K562 (cell line): ENCODE results near the gene SFXN5. TPM values are rescaled to one million over a fixed set of nuclear protein-coding genes. Genes with fewer than 3 reads are reported as not detected.
A peak's percentile ranks its signal among the peaks of the same experiment; 100 is the strongest.

Source experiments
- ATAC-seq: fragments of 200-7000 bp; cut with Tn5 transposase; 3 replicates; pipeline ENCODE4 v1.9.1; 2020; ENCODE audit warnings: moderate library complexity
- BruUV-seq: library from RNA; stranded (reverse); fragments of 400-500 nt; replicated peaks from 2 replicates; lab custom pipeline; 2021; lab: Mats Ljungman, UMichigan
- CTCF ChIA-PET: fragments of 300-600 bp; formaldehyde crosslinking; extraction: SDS; loops from one replicate; lab custom pipeline; 2021; ENCODE audit warnings: low intra/inter-chr PET ratio; lab: Yijun Ruan, JAX
- POLR2A ChIA-PET: fragments of 300-600, 350-650 bp; sonication (Branson Sonifier 250); formaldehyde crosslinking; extraction: SDS; loops from one replicate; lab custom pipeline; 2021; ENCODE audit warnings: antibody characterized with exemption, inconsistent platforms; lab: Yijun Ruan, JAX
- DNase-seq, 4 experiments: peaks; one replicate each; pipeline versions ENCODE4 v3.0.0 to v3.0.0-alpha.2; 2011 to 2018; ENCODE audit warnings: low spot score in 3 of 4, mixed read lengths in 3 of 4; ENCODE audit errors: extremely low read depth in 1 of 4
- FAIRE-seq: peaks from 2 replicates; lab custom pipeline; 2011; peaks lifted over from hg19 to GRCh38; lab: Jason Lieb, UNC
- H2AFZ ChIP-seq: 2 replicates; pipeline ENCODE4 v1.6.0; 2011; ENCODE audit warnings: low read depth, low read length, control low read depth, inconsistent platforms
- H3K27ac ChIP-seq: fragments of 200-600 bp; 3 replicates; pipeline ENCODE4 v1.8.0; 2011; ENCODE audit warnings: low read depth, mild to moderate bottlenecking, control low read depth, inconsistent platforms, low read length, moderate library complexity, mixed read lengths; ENCODE audit errors: extremely low read depth
- H3K27me3 ChIP-seq, 2 experiments: fragments of 300-600 bp in 1 of 2; 2 replicates in 1 of 2; 3 replicates in 1 of 2; pipeline versions ENCODE4 v1.6.0 to v1.8.0; 2011; ENCODE audit warnings: inconsistent platforms in 2 of 2, low read length in 2 of 2, mild to moderate bottlenecking in 1 of 2, mixed read lengths in 1 of 2, moderate library complexity in 1 of 2; ENCODE audit not compliant: control insufficient read depth in 2 of 2, insufficient read depth in 2 of 2
- H3K36me3 ChIP-seq: fragments of 300-600 bp; 3 replicates; pipeline ENCODE4 v1.8.0; 2011; ENCODE audit warnings: mild to moderate bottlenecking, low read length, inconsistent platforms; ENCODE audit not compliant: control insufficient read depth, insufficient read depth
- H3K4me1 ChIP-seq, 2 experiments: fragments of 200-600 bp in 1 of 2; replicated peaks in 1 of 2; 2 replicates in 1 of 2; 3 replicates in 1 of 2; pipeline versions ENCODE4 v1.5.1 to v1.8.0; 2011; ENCODE audit warnings: inconsistent platforms in 2 of 2, low read length in 2 of 2, mild to moderate bottlenecking in 1 of 2, mixed read lengths in 1 of 2, moderate library complexity in 1 of 2; ENCODE audit not compliant: control insufficient read depth in 2 of 2, insufficient read depth in 2 of 2
- H3K4me2 ChIP-seq: 2 replicates; pipeline ENCODE4 v1.6.1; 2011; ENCODE audit warnings: low read length, control low read depth, inconsistent platforms, mixed read lengths; ENCODE audit not compliant: insufficient read depth
- H3K4me3 ChIP-seq: fragments of 200-600 bp; sonication (generic), shearing (Covaris generic); 2 replicates; pipeline ENCODE4 v1.5.1; 2016; ENCODE audit warnings: control low read depth, inconsistent platforms
- H3K79me2 ChIP-seq: fragments of 200-600 bp; 3 replicates; pipeline ENCODE4 v1.8.0; 2011; ENCODE audit warnings: low read length, inconsistent platforms; ENCODE audit not compliant: control insufficient read depth, insufficient read depth
- H3K9ac ChIP-seq, 2 experiments: 2 replicates each; pipeline versions ENCODE4 v1.6.0 to v1.6.1; 2011; ENCODE audit warnings: low read depth in 2 of 2, low read length in 2 of 2, control low read depth in 1 of 2, inconsistent platforms in 1 of 2, mild to moderate bottlenecking in 1 of 2, mixed read lengths in 1 of 2; ENCODE audit not compliant: insufficient read depth in 1 of 2
- H3K9me1 ChIP-seq: one replicate; pipeline ENCODE4 v1.6.0; 2011; ENCODE audit warnings: inconsistent platforms, mild to moderate bottlenecking, low read length, moderate library complexity; ENCODE audit not compliant: control insufficient read depth, insufficient read depth
- H3K9me3 ChIP-seq: replicated peaks from 2 replicates; pipeline ENCODE4 v1.5.1; 2011; ENCODE audit warnings: low read depth, low read length, inconsistent platforms; ENCODE audit not compliant: control insufficient read depth, insufficient read depth
- H4K20me1 ChIP-seq: replicated peaks from 2 replicates; pipeline ENCODE4 v1.6.1; 2011; ENCODE audit warnings: low read length, inconsistent platforms, mixed read lengths; ENCODE audit not compliant: control insufficient read depth, insufficient read depth
- ATF3 ChIP-seq, 2 experiments: fragments of 450-650 bp in 1 of 2; sonication (generic) in 1 of 2; formaldehyde crosslinking in 1 of 2; IDR thresholded peaks in 1 of 2; conservative IDR thresholded peaks in 1 of 2; 2 replicates each; pipeline versions ENCODE4 v1.6.1 to v1.8.1; 2016 to 2023; ENCODE audit warnings: mild to moderate bottlenecking in 2 of 2, moderate library complexity in 2 of 2, inconsistent platforms in 1 of 2, missing genetic modification reagents in 1 of 2
- HEY1 ChIP-seq: fragments of 250-450 bp; sonication (Bioruptor Pico); IDR thresholded peaks from 2 replicates; pipeline ENCODE4 v1.5.0; 2020; ENCODE audit warnings: mild to moderate bottlenecking, moderate library complexity, borderline replicate concordance
- MEF2A ChIP-seq: IDR thresholded peaks from 2 replicates; pipeline ENCODE4 v1.6.1; 2011; ENCODE audit warnings: low read depth, mild to moderate bottlenecking, low read length, moderate library complexity; ENCODE audit not compliant: control insufficient read depth
- NFATC3 ChIP-seq: fragments of 450-650 bp; IDR thresholded peaks from 2 replicates; pipeline ENCODE4 v1.6.1; 2017; ENCODE audit warnings: mild to moderate bottlenecking
- WGBS: fragments of 100-300 bp; shearing (Covaris generic); methylation state at CpG from one replicate; pipeline ENCODE4 v1.1.6; 2016; ENCODE audit warnings: low coverage, mixed read lengths; ENCODE audit not compliant: insufficient coverage; ENCODE audit errors: missing lambda C conversion rate; 5-methylcytosine and 5-hydroxymethylcytosine counted together
- in situ Hi-C: fragments of 300-500 bp; cut with MboI; formaldehyde crosslinking; loops from 4 replicates; pipeline ENCODE4 v1.15.0; 2018; ENCODE audit warnings: inconsistent platforms, mixed read lengths
- intact Hi-C: fragments of 100-400 bp; cut with micrococcal nuclease; formaldehyde crosslinking; loops from 2 replicates; pipeline ENCODE4 v1.14.2; 2022
- polyA plus RNA-seq, 8 experiments: library from polyadenylated mRNA; depleted of rRNA in 4 of 8; stranded (reverse) in 5 of 8; unstranded in 3 of 8; fragments of >200 nt; fragmentation: Nextera tagmentation in 2 of 8; fragmentation: Illumina TruSeq in 1 of 8; extraction: Ambion mirVana in 2 of 8; extraction: Trizol in 1 of 8; gene quantifications; 2 replicates each; pipeline versions ENCODE4 v1.2.1 to v1.2.3, GENCODE V29; 2011 to 2014; ENCODE audit warnings: inconsistent platforms in 1 of 8, missing spikeins in 1 of 8
- total RNA-seq, 7 experiments: library from RNA; depleted of rRNA in 6 of 7; stranded (reverse); fragments of >200 nt in 6 of 7; fragmentation: Illumina TruSeq in 2 of 7; extraction: Trizol in 2 of 7; gene quantifications; 2 replicates each; pipeline versions ENCODE4 v1.2.1 to v1.2.3, GENCODE V29; 2011 to 2021; ENCODE audit warnings: low replicate concordance in 1 of 7
- TF ChIP-seq, protein P1 (sequence below): fragments of 450-650 bp; IDR thresholded peaks from 2 replicates; pipeline ENCODE4 v1.6.1; 2016; ENCODE audit warnings: low read depth
- TF ChIP-seq, protein P2 (sequence below): fragments of 450-650 bp; IDR thresholded peaks from 2 replicates; pipeline ENCODE4 v1.6.1; 2018; ENCODE audit not compliant: partially characterized antibody

The SFXN5 gene
- total and polyA plus RNA-seq, 9 of the 15 experiments (the other 6 are each of a cell fraction or from before 2014, with no cell fraction given), result 8.3 to 22.6 (median 16.0) TPM

DNA sequence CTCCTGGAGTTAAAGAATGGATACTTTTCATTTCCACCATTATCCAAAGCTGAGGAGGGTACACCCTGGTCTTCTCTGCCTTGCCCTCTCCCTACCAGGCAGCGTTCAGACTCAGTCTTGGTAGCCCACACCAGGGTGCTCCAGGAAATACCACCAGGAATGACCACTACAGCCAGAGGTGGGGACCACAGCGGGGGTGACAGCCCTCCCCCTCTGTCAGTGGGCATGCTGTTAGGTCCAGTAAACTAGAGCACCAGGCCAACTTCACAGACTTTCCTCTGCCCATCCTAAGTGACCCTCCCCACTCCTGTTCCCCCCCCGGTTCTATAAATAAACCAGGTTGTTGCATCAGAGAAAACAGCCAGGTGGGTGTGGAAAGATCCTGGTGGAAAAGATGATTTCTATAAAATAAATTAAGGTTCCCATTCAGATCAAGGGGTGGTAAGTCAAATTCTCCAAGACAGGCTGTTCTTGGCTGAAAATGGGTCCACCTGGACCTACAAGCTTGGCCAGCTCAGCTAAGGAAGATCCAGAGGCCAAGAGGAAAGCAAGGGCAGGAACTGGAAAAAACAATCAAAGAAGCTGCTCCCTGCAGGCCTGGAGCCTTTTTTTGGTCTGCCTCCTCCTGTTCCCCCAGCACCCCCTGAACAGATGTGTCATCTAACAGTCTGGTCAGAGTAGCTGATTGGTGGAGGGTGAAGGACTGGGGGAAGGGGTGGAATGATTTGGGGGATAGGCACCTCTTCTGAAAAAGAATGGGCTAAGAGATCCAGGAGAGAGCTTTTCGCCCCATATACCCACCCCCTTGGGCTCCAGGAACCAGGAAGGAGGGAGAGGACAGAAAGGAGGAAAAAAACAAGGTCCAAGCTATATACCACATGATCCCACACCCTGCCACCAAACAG is 38.9 kb upstream of the SFXN5 start:
- peak; percentile 74 for FAIRE-seq
- 55% methylated on average over 3 of the region's 4 CpGs for WGBS
- Histone ChIP-seq H3K4me2 (peak overlapping the region; percentile 80), H3K9me1 (no peaks in the 10 kb centered on the region), H3K9ac (peak overlapping the region in 1 of 2 experiments; percentile 56; a peak in 1 of 4 replicates), H4K20me1 (peaks cover 16% of the 10 kb centered on the region; the same call in 1 of the 2 replicates), H3K79me2 (peaks cover 26% of the 10 kb centered on the region), H3K4me3 (peak overlapping the region; percentile 61; the same call in 1 of the 2 replicates), H3K27ac (no peak overlapping the region), H2AFZ (no peak overlapping the region), H3K4me1 (peaks cover 14 to 31% of the 10 kb centered on the region in 2 experiments), H3K27me3 (no peaks in the 10 kb centered on the region), H3K36me3 (no peaks in the 10 kb centered on the region), H3K9me3 (no peaks in the 10 kb centered on the region)
- ChIA-PET CTCF (no interaction called here), POLR2A (interaction anchor here (0.7 to 1.2 kb wide), 8 partner anchors 10 to 125 kb away, joined by 3 to 4 read pairs (median 3); partner anchors contain the start of gene SFXN5)
- no TSS peak for BruUV-seq
- DNase-seq, result peak in 2 of 4 experiments; percentile 23 to 33
- ATAC-seq, result no peak
- intact Hi-C loops, result no loop called here
- in situ Hi-C loops, result no loop called here
- TF ChIP-seq, protein P1, sequence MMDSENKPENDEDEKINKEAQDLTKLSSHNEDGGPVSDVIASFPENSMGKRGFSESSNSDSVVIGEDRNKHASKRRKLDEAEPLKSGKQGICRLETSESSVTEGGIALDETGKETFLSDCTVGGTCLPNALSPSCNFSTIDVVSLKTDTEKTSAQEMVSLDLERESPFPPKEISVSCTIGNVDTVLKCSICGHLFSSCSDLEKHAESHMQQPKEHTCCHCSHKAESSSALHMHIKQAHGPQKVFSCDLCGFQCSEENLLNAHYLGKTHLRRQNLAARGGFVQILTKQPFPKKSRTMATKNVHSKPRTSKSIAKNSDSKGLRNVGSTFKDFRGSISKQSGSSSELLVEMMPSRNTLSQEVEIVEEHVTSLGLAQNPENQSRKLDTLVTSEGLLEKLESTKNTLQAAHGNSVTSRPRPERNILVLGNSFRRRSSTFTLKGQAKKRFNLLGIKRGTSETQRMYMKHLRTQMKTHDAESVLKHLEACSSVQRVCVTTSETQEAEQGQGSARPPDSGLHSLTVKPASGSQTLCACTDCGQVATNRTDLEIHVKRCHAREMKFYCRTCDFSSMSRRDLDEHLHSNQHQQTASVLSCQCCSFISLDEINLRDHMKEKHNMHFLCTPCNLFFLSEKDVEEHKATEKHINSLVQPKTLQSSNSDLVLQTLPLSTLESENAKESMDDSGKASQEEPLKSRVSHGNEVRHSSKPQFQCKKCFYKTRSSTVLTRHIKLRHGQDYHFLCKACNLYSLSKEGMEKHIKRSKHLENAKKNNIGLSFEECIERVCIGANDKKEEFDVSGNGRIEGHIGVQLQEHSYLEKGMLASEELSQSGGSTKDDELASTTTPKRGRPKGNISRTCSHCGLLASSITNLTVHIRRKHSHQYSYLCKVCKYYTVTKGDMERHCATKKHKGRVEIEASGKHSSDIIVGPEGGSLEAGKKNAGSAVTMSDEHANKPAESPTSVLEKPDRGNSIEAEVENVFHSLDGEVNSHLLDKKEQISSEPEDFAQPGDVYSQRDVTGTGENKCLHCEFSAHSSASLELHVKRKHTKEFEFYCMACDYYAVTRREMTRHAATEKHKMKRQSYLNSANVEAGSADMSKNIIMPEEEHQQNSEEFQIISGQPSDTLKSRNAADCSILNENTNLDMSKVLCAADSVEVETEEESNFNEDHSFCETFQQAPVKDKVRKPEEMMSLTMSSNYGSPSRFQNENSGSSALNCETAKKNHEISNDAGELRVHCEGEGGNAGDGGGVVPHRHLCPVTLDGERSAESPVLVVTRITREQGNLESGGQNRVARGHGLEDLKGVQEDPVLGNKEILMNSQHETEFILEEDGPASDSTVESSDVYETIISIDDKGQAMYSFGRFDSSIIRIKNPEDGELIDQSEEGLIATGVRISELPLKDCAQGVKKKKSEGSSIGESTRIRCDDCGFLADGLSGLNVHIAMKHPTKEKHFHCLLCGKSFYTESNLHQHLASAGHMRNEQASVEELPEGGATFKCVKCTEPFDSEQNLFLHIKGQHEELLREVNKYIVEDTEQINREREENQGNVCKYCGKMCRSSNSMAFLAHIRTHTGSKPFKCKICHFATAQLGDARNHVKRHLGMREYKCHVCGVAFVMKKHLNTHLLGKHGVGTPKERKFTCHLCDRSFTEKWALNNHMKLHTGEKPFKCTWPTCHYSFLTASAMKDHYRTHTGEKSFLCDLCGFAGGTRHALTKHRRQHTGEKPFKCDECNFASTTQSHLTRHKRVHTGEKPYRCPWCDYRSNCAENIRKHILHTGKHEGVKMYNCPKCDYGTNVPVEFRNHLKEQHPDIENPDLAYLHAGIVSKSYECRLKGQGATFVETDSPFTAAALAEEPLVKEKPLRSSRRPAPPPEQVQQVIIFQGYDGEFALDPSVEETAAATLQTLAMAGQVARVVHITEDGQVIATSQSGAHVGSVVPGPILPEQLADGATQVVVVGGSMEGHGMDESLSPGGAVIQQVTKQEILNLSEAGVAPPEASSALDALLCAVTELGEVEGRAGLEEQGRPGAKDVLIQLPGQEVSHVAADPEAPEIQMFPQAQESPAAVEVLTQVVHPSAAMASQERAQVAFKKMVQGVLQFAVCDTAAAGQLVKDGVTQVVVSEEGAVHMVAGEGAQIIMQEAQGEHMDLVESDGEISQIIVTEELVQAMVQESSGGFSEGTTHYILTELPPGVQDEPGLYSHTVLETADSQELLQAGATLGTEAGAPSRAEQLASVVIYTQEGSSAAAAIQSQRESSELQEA, result no peak
- TF ChIP-seq ATF3 (IDR thresholded peaks at IDR 0.05), result peak; percentile 14; the same call in 1 of the 2 replicates
- no peak for TF ChIP-seq ATF3 (CRISPR knock-in tag; conservative IDR thresholded peaks at IDR 0.05)
- TF ChIP-seq MEF2A, result peak; percentile 58; the same call in 1 of the 2 replicates
- TF ChIP-seq HEY1 (CRISPR knock-in tag), result no peak
- TF ChIP-seq, protein P2, sequence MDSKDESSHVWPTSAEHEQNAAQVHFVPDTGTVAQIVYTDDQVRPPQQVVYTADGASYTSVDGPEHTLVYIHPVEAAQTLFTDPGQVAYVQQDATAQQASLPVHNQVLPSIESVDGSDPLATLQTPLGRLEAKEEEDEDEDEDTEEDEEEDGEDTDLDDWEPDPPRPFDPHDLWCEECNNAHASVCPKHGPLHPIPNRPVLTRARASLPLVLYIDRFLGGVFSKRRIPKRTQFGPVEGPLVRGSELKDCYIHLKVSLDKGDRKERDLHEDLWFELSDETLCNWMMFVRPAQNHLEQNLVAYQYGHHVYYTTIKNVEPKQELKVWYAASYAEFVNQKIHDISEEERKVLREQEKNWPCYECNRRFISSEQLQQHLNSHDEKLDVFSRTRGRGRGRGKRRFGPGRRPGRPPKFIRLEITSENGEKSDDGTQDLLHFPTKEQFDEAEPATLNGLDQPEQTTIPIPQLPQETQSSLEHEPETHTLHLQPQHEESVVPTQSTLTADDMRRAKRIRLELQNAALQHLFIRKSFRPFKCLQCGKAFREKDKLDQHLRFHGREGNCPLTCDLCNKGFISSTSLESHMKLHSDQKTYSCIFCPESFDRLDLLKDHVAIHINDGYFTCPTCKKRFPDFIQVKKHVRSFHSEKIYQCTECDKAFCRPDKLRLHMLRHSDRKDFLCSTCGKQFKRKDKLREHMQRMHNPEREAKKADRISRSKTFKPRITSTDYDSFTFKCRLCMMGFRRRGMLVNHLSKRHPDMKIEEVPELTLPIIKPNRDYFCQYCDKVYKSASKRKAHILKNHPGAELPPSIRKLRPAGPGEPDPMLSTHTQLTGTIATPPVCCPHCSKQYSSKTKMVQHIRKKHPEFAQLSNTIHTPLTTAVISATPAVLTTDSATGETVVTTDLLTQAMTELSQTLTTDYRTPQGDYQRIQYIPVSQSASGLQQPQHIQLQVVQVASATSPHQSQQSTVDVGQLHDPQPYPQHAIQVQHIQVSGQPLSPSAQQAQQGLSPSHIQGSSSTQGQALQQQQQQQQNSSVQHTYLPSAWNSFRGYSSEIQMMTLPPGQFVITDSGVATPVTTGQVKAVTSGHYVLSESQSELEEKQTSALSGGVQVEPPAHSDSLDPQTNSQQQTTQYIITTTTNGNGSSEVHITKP, result peak; percentile 47
- TF ChIP-seq NFATC3, result no peak
